Activated T-cell treated with anti-CD3 and anti-CD28 coated beads, Interleukin-2, amount 50 U/mL, for 72 hours (primary cell): ENCODE results near the gene CTDNEP1. TPM values are rescaled to one million over a fixed set of nuclear protein-coding genes. Genes with fewer than 3 reads are reported as not detected.

Source experiments
- ATAC-seq, 2 donors: fragments of 150-1000 bp; cut with Tn5 transposase; replicated peaks in 1 of 2; 2 replicates each; pipeline ENCODE4 v1.10.0; 2021; ENCODE audit warnings: moderate library complexity in 2 of 2, mild to moderate bottlenecking in 1 of 2
- DNase-seq, 2 donors: peaks; one replicate each; pipeline ENCODE4 v3.0.0; 2021 to 2022; ENCODE audit warnings: mixed read lengths in 1 of 2
- H3K27ac Mint-ChIP-seq: one replicate; pipeline ENCODE4 v1.8.0; 2022; ENCODE audit warnings: mild to moderate bottlenecking, moderate library complexity, mixed read lengths
- H3K27me3 Mint-ChIP-seq: one replicate; pipeline ENCODE4 v1.8.0; 2022; ENCODE audit warnings: low read depth, mixed read lengths
- H3K36me3 Mint-ChIP-seq, 2 donors: one replicate each; pipeline ENCODE4 v1.8.0; 2022; ENCODE audit warnings: mixed read lengths in 2 of 2, mild to moderate bottlenecking in 1 of 2; ENCODE audit not compliant: insufficient read depth in 2 of 2
- H3K4me1 Mint-ChIP-seq: one replicate; pipeline ENCODE4 v1.8.0; 2022; ENCODE audit warnings: low read depth, mixed read lengths
- H3K4me3 Mint-ChIP-seq, 2 donors: one replicate each; pipeline ENCODE4 v1.8.0; 2022; ENCODE audit warnings: mild to moderate bottlenecking in 2 of 2, mixed read lengths in 2 of 2, moderate library complexity in 2 of 2
- H3K9me3 Mint-ChIP-seq, 2 donors: one replicate each; pipeline ENCODE4 v1.8.0; 2022; ENCODE audit warnings: mixed read lengths in 2 of 2
- total RNA-seq, 2 donors: library from RNA; stranded (reverse); gene quantifications; one replicate each; pipeline ENCODE4 v1.2.3, GENCODE V29; 2022

Gene CTDNEP1
- total RNA-seq, 2 donors from 2014 or later: 184 to 186 TPM

- Mint-ChIP-seq H3K27me3 (peaks cover 21% of the 10 kb centered on the region), H3K36me3 (peaks cover 3 to 6% of the 10 kb centered on the region in 2 donors), H3K9me3 (no peaks in the 10 kb centered on the region), H3K4me1 (peaks cover 40% of the 10 kb centered on the region), H3K27ac (no peak overlapping the region), H3K4me3 (peak overlapping the region; percentile 70 to 80)
- peak in 1 of 2 donors; percentile 50 for DNase-seq
- ATAC-seq: peak; percentile 50 to 61
These were observed 10.1 kb upstream of the CTDNEP1 start for GRCh38 chr17:7261379-7262191.

- no peaks in the 10 kb centered on the region for H3K9me3 Mint-ChIP-seq
- H3K27me3 Mint-ChIP-seq: peaks cover 21% of the 10 kb centered on the region
- no peak overlapping the region for H3K27ac Mint-ChIP-seq
- H3K36me3 Mint-ChIP-seq: peaks cover 3 to 9% of the 10 kb centered on the region in 2 donors
- H3K4me3 Mint-ChIP-seq: peak overlapping the region; percentile 59 to 68
- DNase-seq (no peak), ATAC-seq (peak; percentile 46 to 53)
- peaks cover 40% of the 10 kb centered on the region for H3K4me1 Mint-ChIP-seq
These were observed 9.3 kb upstream of the CTDNEP1 start for GRCh38 chr17:7260651-7261378.

DNA sequence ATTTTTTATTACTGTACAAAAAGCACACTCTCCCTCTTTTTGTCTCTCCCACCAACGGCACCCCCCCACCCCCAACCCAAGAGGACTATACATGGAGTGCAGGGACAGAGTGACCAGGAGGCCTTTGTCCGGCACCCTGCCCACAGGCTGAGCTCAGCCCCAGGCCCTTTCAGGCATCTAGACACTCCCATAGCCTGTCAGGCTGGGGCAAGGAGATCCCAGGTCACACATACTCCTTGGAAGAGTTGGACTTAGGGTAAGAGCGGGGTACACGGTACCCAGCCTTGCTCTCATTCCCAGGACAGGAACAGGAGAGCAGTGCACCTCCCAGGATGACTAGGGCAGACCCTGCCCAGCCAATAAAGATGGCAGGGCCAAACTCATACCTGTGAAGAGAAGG is 8.6 kb upstream of the CTDNEP1 start:
- no peak for DNase-seq
- peaks cover 3 to 9% of the 10 kb centered on the region in 2 donors for H3K36me3 Mint-ChIP-seq
- H3K4me3 Mint-ChIP-seq: peak overlapping the region in 1 of 2 donors; percentile 55
- no peaks in the 10 kb centered on the region for H3K9me3 Mint-ChIP-seq
- ATAC-seq: no peak
- no peak overlapping the region for H3K27ac Mint-ChIP-seq
- peaks cover 21% of the 10 kb centered on the region for H3K27me3 Mint-ChIP-seq
- H3K4me1 Mint-ChIP-seq: peaks cover 40% of the 10 kb centered on the region

GRCh38 chr17:7259555-7259889 is 8.0 kb upstream of the CTDNEP1 start:
- no peak overlapping the region for H3K27ac Mint-ChIP-seq
- peaks cover 3 to 12% of the 10 kb centered on the region in 2 donors for H3K36me3 Mint-ChIP-seq

DNA sequence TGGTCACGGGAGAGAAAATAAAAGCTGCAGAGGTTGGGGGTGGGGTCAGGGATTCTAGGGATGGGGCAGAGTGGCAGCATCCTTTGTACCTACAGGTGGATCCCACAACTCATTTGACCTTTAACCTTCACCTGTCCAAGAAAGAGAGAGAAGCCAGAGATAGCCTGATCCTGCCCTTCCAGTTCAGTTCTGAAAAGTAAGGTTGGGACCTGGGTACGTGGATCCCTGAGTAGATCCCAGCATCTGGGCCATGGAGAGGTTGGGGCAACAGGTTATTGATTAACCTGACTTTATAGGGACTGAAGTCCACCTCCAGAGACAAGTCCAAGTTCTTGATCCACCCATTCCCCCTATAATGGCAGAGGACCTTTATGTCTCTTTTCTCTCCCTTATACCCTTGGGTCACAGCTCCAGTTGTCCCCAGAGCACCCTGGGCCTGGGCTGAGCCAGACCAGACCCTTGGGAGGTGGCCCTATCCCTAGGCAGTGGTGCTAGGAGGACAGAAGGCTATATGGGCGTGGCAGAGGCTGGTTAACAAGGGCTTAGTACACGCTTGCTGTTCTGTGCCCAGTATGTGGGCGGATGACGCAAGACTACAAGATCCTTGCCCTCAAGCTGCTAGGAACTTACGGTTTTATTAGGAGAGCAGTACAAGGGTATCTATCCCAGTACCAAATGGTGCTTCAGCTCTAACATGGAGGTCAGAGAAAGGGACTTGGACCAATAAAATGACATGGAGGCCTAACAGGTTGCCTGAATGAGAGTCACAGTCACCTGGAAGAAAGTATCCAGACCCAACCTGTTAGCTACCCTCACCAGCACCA is 7.4 kb upstream of the CTDNEP1 start:
- H3K36me3 Mint-ChIP-seq: peaks cover 3 to 12% of the 10 kb centered on the region in 2 donors
- H3K4me3 Mint-ChIP-seq: peak overlapping the region in 1 of 2 donors; percentile 4
- ATAC-seq: no peak

More at GRCh38 chr17:7259555-7259889, 8.0 kb upstream of the CTDNEP1 start:
- peaks cover 40% of the 10 kb centered on the region for H3K4me1 Mint-ChIP-seq
- peak overlapping the region in 1 of 2 donors; percentile 4 for H3K4me3 Mint-ChIP-seq
- DNase-seq: no peak
- ATAC-seq: no peak
- peaks cover 20% of the 10 kb centered on the region for H3K27me3 Mint-ChIP-seq
- no peaks in the 10 kb centered on the region for H3K9me3 Mint-ChIP-seq

DNA sequence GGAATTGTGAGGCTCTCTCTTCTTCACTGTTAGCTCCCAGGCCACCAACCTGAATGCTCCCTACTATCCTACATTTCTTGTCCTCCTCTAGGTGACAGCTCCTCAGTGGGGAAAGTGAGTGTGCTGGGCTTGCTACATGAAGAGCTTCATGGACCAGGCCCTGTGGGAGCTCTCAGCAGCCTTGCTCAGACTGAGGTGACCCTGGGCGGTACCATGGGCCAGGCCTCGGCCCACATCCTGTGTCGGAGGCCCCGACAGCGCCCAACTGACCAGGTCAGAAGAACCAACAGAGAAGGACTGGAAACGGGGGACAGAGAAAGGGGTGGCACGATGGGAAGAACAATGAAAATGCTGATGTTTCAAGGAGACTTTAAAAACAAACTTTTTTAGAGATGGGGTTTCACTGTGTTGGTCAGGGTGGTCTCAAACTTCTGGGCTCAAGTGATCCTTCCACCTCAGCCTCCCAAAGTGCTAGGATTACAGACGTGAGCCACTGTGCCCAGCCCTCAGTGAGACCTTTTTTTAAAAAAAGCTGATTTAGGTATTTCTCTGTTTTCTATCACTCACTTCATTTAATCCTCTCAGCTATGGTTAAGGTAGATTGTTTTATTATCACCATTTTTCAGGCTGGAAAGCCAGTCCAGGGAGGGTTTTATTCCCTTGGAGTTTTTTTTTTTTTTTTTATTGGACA is 5.4 kb upstream of the CTDNEP1 start:
- Mint-ChIP-seq H3K4me1 (peaks cover 41% of the 10 kb centered on the region), H3K9me3 (no peaks in the 10 kb centered on the region), H3K27me3 (no peaks in the 10 kb centered on the region), H3K27ac (no peak overlapping the region), H3K4me3 (no peak overlapping the region), H3K36me3 (peaks cover 3 to 18% of the 10 kb centered on the region in 2 donors)
- DNase-seq (no peak), ATAC-seq (no peak)

More for the DNA sequence above, 7.4 kb upstream of the CTDNEP1 start:
- no peak for DNase-seq
- peaks cover 14% of the 10 kb centered on the region for H3K27me3 Mint-ChIP-seq
- peak overlapping the region; percentile 32 for H3K27ac Mint-ChIP-seq
- no peaks in the 10 kb centered on the region for H3K9me3 Mint-ChIP-seq
- peaks cover 41% of the 10 kb centered on the region for H3K4me1 Mint-ChIP-seq

DNA sequence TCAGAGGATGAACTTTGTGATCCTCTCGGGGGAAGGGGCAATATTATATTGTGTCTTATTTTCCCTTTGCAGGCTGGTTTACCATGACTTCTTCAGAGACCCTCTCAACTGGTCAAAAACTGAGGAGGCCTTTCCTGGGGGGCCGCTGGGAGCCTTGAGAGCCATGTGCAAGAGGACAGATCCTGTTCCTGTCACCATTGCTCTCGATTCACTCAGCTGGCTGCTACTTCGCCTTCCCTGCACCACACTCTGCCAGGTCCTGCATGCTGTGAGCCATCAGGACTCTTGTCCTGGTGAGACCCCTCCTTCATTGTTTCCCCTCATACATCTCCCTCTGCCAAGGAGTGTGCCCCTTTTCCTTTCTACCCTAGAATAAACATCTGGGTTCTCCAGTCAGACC is 3.0 kb upstream of the CTDNEP1 start:
- no peaks in the 10 kb centered on the region for H3K9me3 Mint-ChIP-seq
- DNase-seq (no peak), ATAC-seq (no peak)
- H3K36me3 Mint-ChIP-seq: peaks cover 7 to 22% of the 10 kb centered on the region in 2 donors
- H3K4me3 Mint-ChIP-seq: no peak overlapping the region
- peaks cover 44% of the 10 kb centered on the region for H3K4me1 Mint-ChIP-seq
- H3K27me3 Mint-ChIP-seq: no peaks in the 10 kb centered on the region
- H3K27ac Mint-ChIP-seq: peak overlapping the region; percentile 84

DNA sequence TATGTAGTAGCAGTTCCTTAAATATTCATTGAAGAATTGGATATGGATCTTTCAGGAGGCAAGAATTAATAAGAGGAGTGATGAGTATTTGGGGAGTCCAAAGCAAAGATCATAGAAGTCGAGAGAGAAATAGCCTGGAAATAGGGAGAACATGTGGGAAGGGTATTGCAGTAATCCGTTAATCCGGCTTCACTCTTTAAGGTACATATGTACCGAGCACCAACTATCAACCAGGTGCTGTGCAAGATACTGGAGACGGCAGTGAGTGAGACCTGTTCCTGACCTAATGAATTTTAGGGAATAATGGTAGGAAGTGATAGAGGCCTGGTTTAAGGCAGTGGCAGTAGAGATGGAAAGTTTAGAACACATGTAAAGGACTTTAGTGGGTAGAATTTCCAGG is 1.5 kb upstream of the CTDNEP1 start:
- peaks cover 46% of the 10 kb centered on the region for H3K4me1 Mint-ChIP-seq
- DNase-seq (no peak), ATAC-seq (no peak)
- no peaks in the 10 kb centered on the region for H3K27me3 Mint-ChIP-seq
- H3K36me3 Mint-ChIP-seq: peaks cover 7 to 22% of the 10 kb centered on the region in 2 donors
- peak overlapping the region; percentile 85 for H3K27ac Mint-ChIP-seq
- H3K9me3 Mint-ChIP-seq: no peaks in the 10 kb centered on the region
- peak overlapping the region; percentile 88 to 99 for H3K4me3 Mint-ChIP-seq

DNA sequence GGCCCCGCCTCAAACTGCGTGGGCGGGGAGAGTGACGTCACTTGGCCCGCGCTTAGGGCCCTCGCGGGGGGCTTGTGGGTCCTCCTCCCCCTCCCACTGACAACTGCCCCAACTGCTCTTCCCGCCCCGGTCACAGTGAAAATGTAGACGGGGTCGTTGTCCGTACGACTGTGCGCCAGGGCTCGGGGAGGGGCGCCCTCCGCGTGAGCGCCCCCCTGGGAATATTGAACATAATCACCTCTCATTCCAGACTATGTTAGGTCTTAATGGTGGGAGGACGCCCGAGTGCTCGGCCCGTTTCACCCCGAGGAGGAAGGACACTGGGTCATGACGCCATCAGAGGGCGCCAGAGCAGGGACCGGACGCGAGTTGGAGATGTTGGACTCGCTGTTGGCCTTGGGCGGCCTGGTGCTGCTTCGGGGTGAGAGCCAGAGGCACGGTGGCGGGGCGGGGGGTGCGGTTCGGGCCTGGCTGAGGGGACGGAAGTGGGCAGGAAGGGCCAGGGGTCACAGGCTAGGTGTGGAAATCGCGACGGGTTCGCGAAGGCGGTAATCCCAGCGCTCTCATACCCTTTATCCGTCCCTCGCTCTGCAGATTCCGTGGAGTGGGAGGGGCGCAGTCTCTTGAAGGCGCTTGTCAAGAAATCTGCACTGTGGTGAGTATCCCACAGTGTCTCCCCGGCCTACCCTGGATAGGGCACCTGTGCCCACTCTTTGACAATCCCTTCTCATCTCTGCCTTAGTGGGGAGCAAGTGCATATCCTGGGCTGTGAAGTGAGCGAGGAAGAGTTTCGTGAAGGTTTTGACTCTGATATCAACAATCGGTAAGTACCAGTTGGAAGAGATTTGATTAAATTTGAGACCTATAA is 876 bp upstream of the CTDNEP1 start, which contains the start of gene ELP5:
TSS of gene ELP5 (plus strand) at position 40 of the 868 bp plus-strand sequence. CDS start at position 376, 336 bp downstream.
- H3K27me3 Mint-ChIP-seq: no peaks in the 10 kb centered on the region
- ATAC-seq (peak; percentile 75 to 76), DNase-seq (peak; percentile 92 to 94)
- H3K4me3 Mint-ChIP-seq: peak within 1 kb of the TSS; percentile 93 to 99
- H3K36me3 Mint-ChIP-seq: peaks cover 7 to 22% of the 10 kb centered on the region in 2 donors
- peaks cover 46% of the 10 kb centered on the region for H3K4me1 Mint-ChIP-seq
- H3K27ac Mint-ChIP-seq: peak within 1 kb of the TSS; percentile 98
- H3K9me3 Mint-ChIP-seq: no peaks in the 10 kb centered on the region

DNA sequence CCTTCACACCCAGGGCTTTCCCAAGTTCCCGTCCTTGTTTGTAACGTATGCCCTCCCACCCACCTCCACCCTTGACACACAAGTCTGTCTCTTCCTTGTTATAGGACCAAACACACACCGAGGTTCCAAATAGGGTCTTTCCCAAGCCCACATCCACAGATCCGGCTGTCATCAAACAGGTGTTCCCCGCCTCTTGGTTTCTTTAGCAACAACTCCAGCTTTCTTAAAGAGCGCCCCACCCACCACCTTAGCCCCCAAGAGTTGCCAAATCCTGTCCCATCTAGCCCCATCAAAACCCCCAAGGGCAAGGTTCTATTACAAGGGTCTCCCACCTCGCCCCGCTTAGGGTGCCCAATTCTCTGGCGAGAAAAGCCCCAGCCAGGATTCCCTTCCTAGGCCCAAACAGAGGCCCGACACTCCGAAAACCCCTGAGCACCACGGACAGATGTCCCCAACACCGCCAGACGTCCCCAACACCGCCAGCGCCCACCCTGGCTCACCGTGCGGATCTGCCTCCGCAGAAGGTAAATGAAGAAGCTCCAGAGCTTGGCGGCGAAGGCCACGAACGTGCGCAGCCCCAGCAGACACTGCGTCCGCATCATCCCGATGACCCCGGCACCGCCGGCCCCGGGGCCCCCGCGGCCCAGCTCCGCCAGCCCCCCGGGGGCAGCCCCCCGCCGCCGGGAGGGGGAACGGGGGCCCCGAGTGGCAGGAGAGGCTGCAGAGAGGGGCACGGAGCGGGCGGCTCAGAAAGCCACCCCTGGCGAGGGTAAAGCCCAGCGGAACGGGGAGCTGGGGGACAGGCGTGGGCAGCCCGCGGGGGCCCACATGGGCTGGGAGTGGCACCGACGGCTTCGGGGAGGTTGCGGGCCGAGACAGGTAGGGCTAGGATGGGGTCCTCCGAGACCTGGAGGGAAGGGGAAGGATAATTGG is 573 bp downstream of the CTDNEP1 start:
- Mint-ChIP-seq H3K27ac (peak overlapping the region; percentile 98), H3K4me3 (peak overlapping the region; percentile 93 to 99), H3K27me3 (no peaks in the 10 kb centered on the region), H3K9me3 (no peaks in the 10 kb centered on the region), H3K36me3 (peaks cover 9 to 20% of the 10 kb centered on the region in 2 donors), H3K4me1 (peaks cover 46% of the 10 kb centered on the region)
- ATAC-seq (peak; percentile 4), DNase-seq (no peak)

DNA sequence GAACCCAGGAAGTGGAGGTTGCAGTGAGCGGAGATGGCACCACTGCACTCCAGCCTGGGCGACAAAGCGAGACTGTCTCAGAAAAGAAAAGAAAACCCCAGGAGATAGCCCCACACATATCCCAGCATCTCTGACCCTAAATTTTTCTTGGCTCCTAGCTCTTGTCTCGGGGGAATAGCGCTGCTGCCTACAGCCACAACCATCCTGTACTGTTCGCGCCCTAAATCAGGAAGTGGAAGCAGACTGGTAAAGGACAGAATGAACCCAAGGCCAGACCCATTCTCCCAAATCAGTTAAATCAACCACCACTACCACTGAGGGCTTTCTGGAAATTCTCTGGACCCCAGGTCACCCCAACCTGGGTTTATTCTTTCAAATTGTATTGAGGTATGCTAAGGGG is 1.7 kb downstream of the CTDNEP1 start:
- Mint-ChIP-seq H3K27ac (peak overlapping the region; percentile 98), H3K4me1 (peaks cover 46% of the 10 kb centered on the region), H3K9me3 (no peaks in the 10 kb centered on the region), H3K27me3 (no peaks in the 10 kb centered on the region), H3K4me3 (peak overlapping the region; percentile 93 to 99), H3K36me3 (peaks cover 9 to 22% of the 10 kb centered on the region in 2 donors)
- no peak for ATAC-seq
- DNase-seq: no peak
